Transverse colon (tissue), 4 donors: ENCODE data around the gene CEP89. TPM values are rescaled to one million over a fixed set of nuclear protein-coding genes. Genes with fewer than 3 reads are reported as not detected.
"Not testable (repeated sequence)": the region's sequence is repeated elsewhere in the genome, so short reads cannot be mapped to it uniquely, and the experiment has no call there.

ENCODE experiments used
- DNase-seq: peaks from one replicate; pipeline ENCODE4 v3.0.0-alpha.2; 2019
- H3K27ac ChIP-seq, 4 donors: fragments of 200-600 bp; sonication (generic); 2 replicates each; pipeline ENCODE4 v1.5.1; 2016 to 2018; ENCODE audit warnings: inconsistent platforms in 4 of 4
- H3K27me3 ChIP-seq: fragments of 200-600 bp; sonication (generic); 2 replicates; pipeline ENCODE4 v1.5.1; 2017; ENCODE audit warnings: inconsistent platforms
- H3K36me3 ChIP-seq, 4 donors: fragments of 200-600 bp; sonication (generic); 2 replicates each; pipeline ENCODE4 v1.5.1; 2017 to 2019; ENCODE audit warnings: inconsistent platforms in 4 of 4
- H3K4me1 ChIP-seq, 4 donors: fragments of 200-600 bp; sonication (generic); 2 replicates each; pipeline ENCODE4 v1.5.1; 2017 to 2020; ENCODE audit warnings: inconsistent platforms in 4 of 4
- H3K4me3 ChIP-seq, 4 donors: fragments of 200-600 bp; sonication (generic); 1 replicate in 1 of 4; 2 replicates in 3 of 4; pipeline versions ENCODE4 v1.5.1 to v1.6.1; 2017 to 2019; ENCODE audit warnings: inconsistent platforms in 4 of 4
- H3K9me3 ChIP-seq, 2 donors: fragments of 200-600 bp; sonication (generic); 2 replicates each; pipeline ENCODE4 v1.5.1; 2017 to 2019; ENCODE audit warnings: inconsistent platforms in 2 of 2
- CTCF ChIP-seq, 5 experiments: fragments of 200-600 bp in 3 of 5; fragments of 450-650 bp in 2 of 5; sonication (generic) in 3 of 5; IDR thresholded peaks; 1 replicate in 2 of 5; 2 replicates in 3 of 5; pipeline ENCODE4 v1.5.1; 2016 to 2017; ENCODE audit warnings: antibody characterized with exemption in 5 of 5, inconsistent platforms in 3 of 5, mild to moderate bottlenecking in 2 of 5, moderate library complexity in 1 of 5
- EP300 ChIP-seq: sonication (generic); formaldehyde crosslinking; IDR thresholded peaks from one replicate; pipeline ENCODE4 v1.6.1; 2017; ENCODE audit warnings: antibody characterized with exemption, low read depth
- POLR2A ChIP-seq: fragments of 450-650 bp; IDR thresholded peaks from one replicate; pipeline ENCODE4 v1.6.1; 2016; ENCODE audit warnings: antibody characterized with exemption, mild to moderate bottlenecking, moderate library complexity
- POLR2AphosphoS5 ChIP-seq, 3 donors: sonication (generic); formaldehyde crosslinking; IDR thresholded peaks; one replicate each; pipeline ENCODE4 v1.6.1; 2016; ENCODE audit warnings: antibody characterized with exemption in 3 of 3
- WGBS, 2 donors: methylation state at CpG; one replicate each; pipeline ENCODE4 v1.1.5; 2018; ENCODE audit warnings: low coverage in 1 of 2; 5-methylcytosine and 5-hydroxymethylcytosine counted together
- in situ Hi-C, 4 donors: fragments of 200-750 bp; cut with MboI; loops; one replicate each; pipeline versions ENCODE4 v1.15.0 to v1.15.1; 2017; ENCODE audit warnings: low sequenced_read_pairs in 3 of 4, low pct_ligation_motif_present in 1 of 4, low pct_unique_long_range_greater_than_20kb in 1 of 4
- intact Hi-C: fragments of 100-400 bp; cut with DNase I; formaldehyde crosslinking; loops from one replicate; pipeline ENCODE4 v1.15.1; 2023; ENCODE audit warnings: low total_unique reads
- total RNA-seq, 4 donors: library from RNA; depleted of rRNA; stranded (reverse); fragments of >200 nt; gene quantifications; one replicate each; pipeline ENCODE4 v1.1.0, GENCODE V29; 2016

The CEP89 gene
- total RNA-seq, 4 donors from 2014 or later: 4.5 to 39.6 (median 9.4) TPM

DNA sequence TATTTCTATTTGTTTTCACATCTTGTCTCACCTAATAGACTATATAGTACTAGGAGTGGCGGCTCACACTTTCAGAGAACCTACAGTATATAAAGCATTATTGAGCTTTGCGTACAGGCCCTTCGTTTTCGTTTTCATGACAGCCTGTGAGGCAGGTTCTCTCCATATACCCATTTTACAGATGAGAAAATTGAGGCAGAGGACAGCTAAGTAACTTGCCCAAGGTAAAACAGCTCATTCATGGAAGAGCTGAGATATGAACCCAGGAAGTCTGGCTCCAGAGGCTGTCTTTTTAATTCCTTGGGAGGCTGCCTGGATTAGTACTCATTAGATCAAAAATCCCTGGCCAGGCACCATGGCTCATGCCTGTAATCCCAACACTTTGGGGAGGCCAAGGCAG is 29.2 kb upstream of the CEP89 start:
- Histone ChIP-seq H3K27ac (no peak overlapping the region), H3K9me3 (no peaks in the 10 kb centered on the region), H3K4me1 (no peaks in the 10 kb centered on the region), H3K4me3 (no peak overlapping the region), H3K36me3 (peaks cover 0 to 12% (median 0%) of the 10 kb centered on the region in 4 donors), H3K27me3 (no peaks in the 10 kb centered on the region)
- 92 to 95% methylated on average over 4 of the region's 4 CpGs for WGBS, 2 donors
- in situ Hi-C loops: no loop called here
- intact Hi-C loops: no loop called here
- no peak for DNase-seq
- TF ChIP-seq POLR2A (no peak), POLR2AphosphoS5 (IDR thresholded peaks at IDR 0.05) (no peak), EP300 (no peak), CTCF (IDR thresholded peaks at IDR 0.05) (no peak)

DNA sequence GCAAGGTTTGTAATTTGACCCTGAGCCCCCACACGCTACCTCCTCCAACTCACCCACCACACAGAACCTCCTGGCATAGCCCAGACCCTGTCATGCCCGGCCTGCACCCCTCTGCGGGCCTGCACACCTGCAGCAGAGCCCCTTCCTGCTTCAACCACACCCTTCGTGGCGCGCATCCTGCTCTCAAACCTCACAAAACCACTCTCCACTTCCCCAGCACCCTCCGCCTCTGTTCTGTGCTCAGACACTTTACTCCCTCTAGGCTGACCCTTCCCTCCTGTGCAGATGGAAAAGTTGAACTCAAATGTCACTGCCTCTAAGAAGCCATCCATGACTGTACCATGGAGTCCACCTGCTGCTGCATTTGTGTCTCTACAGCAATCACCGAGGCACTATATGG is 28.8 kb upstream of the CEP89 start:
- intact Hi-C loops (no loop called here), in situ Hi-C loops (no loop called here)
- no peak for TF ChIP-seq CTCF (IDR thresholded peaks at IDR 0.05)
- no peak for TF ChIP-seq POLR2A
- TF ChIP-seq EP300: no peak
- TF ChIP-seq POLR2AphosphoS5 (IDR thresholded peaks at IDR 0.05): no peak
- WGBS, 2 donors: 76 to 81% methylated on average over 2 to 8 of the region's 8 CpGs
- Histone ChIP-seq H3K27me3 (no peaks in the 10 kb centered on the region), H3K4me1 (no peaks in the 10 kb centered on the region), H3K36me3 (peaks cover 0 to 12% (median 0%) of the 10 kb centered on the region in 4 donors), H3K4me3 (no peak overlapping the region), H3K27ac (no peak overlapping the region), H3K9me3 (no peaks in the 10 kb centered on the region)
- no peak for DNase-seq

GRCh38 chr19:32998722-32999121 is 27.0 kb upstream of the CEP89 start:
- no peak for DNase-seq
- Histone ChIP-seq H3K4me1 (no peaks in the 10 kb centered on the region), H3K9me3 (no peaks in the 10 kb centered on the region), H3K27me3 (no peaks in the 10 kb centered on the region), H3K27ac (no peak overlapping the region), H3K4me3 (no peak overlapping the region), H3K36me3 (peaks cover 0 to 5% (median 0%) of the 10 kb centered on the region in 4 donors)
- in situ Hi-C loops (loop anchor here in 3 of 4 donors (25.0 kb wide), 2 partner anchors 89 to 114 kb away; partner anchors contain the start of gene GPATCH1 (in 1 of the 3)), intact Hi-C loops (no loop called here)
- no peak for TF ChIP-seq POLR2AphosphoS5 (IDR thresholded peaks at IDR 0.05)
- TF ChIP-seq EP300: no peak
- no peak for TF ChIP-seq CTCF (IDR thresholded peaks at IDR 0.05)
- TF ChIP-seq POLR2A: no peak
- WGBS, 2 donors: 86 to 100% methylated on average over 1 to 3 of the region's 3 CpGs

DNA sequence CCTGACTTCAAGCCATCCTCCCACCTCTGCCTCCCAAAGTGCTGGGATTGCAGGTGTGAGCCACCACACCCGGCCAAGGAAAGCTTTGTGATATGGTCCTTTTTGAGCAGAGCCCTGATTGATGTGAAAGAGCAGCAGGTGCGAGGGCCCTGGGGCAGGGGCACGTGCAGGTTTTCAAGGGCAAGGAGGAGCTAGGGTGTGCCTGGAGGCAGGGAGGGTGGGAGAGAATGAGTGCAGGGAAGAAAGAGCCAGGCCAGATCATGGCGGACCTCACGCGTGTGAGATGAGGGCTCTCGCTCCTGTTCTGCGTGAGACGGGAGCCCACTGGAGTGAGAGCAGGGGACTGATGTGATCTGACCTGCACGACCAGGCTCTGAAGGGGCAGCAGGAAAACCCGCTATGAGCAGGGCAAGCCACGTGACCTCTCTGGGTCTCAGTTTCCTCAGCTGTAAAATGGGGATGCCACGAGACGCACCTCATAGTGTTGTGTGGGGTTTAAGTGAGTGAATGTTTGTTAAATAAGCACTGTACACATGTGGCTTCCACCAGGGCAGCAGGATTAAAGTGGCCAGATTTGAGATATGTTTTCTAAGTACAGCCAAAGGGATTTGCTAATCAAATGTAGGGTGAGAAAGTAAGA is 26.1 kb upstream of the CEP89 start:
- no peak for DNase-seq
- Histone ChIP-seq H3K27me3 (no peaks in the 10 kb centered on the region), H3K9me3 (no peaks in the 10 kb centered on the region), H3K4me1 (no peaks in the 10 kb centered on the region), H3K4me3 (no peak overlapping the region), H3K27ac (no peak overlapping the region), H3K36me3 (peaks cover 0 to 5% (median 0%) of the 10 kb centered on the region in 4 donors)
- in situ Hi-C loops (loop anchor here in 3 of 4 donors (25.0 kb wide), 2 partner anchors 89 to 114 kb away; partner anchors contain the start of gene GPATCH1 (in 1 of the 3)), intact Hi-C loops (no loop called here)
- TF ChIP-seq POLR2A: no peak
- TF ChIP-seq EP300: no peak
- no peak for TF ChIP-seq CTCF (IDR thresholded peaks at IDR 0.05)
- TF ChIP-seq POLR2AphosphoS5 (IDR thresholded peaks at IDR 0.05): no peak
- 89% methylated on average over 14 of the region's 14 CpGs; no CpG with 5 or more reads in 1 of the 2 donors for WGBS, 2 donors

- H3K27ac ChIP-seq, H3K36me3 ChIP-seq, H3K4me3 ChIP-seq, H3K27me3 ChIP-seq, H3K4me1 ChIP-seq, DNase-seq, H3K9me3 ChIP-seq, intact Hi-C loops: not testable (repeated sequence)
- in situ Hi-C loops: loop anchor here in 3 of 4 donors (25.0 kb wide), 2 partner anchors 90 to 115 kb away; partner anchors contain the start of gene GPATCH1 (in 1 of the 3)
- 63 to 67% methylated on average over 7 of the region's 7 CpGs for WGBS, 2 donors
These were observed 25.3 kb upstream of the CEP89 start for GRCh38 chr19:32997061-32997464.

- DNase-seq, intact Hi-C loops, H3K9me3 ChIP-seq, H3K4me1 ChIP-seq, H3K27ac ChIP-seq, H3K4me3 ChIP-seq, H3K27me3 ChIP-seq: not testable (repeated sequence)
- WGBS, 2 donors: 92% methylated on average over 16 of the region's 17 CpGs; no CpG with 5 or more reads in 1 of the 2 donors
- H3K36me3 ChIP-seq: peaks cover 0 to 14% (median 0%) of the 10 kb centered on the region in 4 donors
- in situ Hi-C loops: loop anchor here in 3 of 4 donors (25.0 kb wide), 2 partner anchors 91 to 116 kb away; partner anchors contain the start of gene GPATCH1 (in 1 of the 3)
These were observed 24.2 kb upstream of the CEP89 start for GRCh38 chr19:32995966-32996365.
